Skeletal muscle tissue (tissue), 4 donors: ENCODE measurements around the gene PPP1R7. TPM values are rescaled to one million over a fixed set of nuclear protein-coding genes. Genes with fewer than 3 reads are reported as not detected.

Experiments used
- H3K27ac ChIP-seq: one replicate; pipeline ENCODE4 v1.7.0; 2013; ENCODE audit warnings: mild to moderate bottlenecking, low read depth, low read length, inconsistent platforms
- H3K27me3 ChIP-seq, 3 donors: one replicate each; pipeline ENCODE4 v1.7.0; 2013; ENCODE audit warnings: low read length in 3 of 3; ENCODE audit not compliant: control insufficient read depth in 3 of 3, insufficient read depth in 3 of 3
- H3K36me3 ChIP-seq, 3 donors: one replicate each; pipeline ENCODE4 v1.7.0; 2013; ENCODE audit warnings: low read length in 3 of 3; ENCODE audit not compliant: control insufficient read depth in 3 of 3, insufficient read depth in 3 of 3
- H3K4me1 ChIP-seq, 3 donors: one replicate each; pipeline ENCODE4 v1.7.0; 2013; ENCODE audit warnings: low read length in 3 of 3, mild to moderate bottlenecking in 3 of 3; ENCODE audit not compliant: control insufficient read depth in 3 of 3, insufficient read depth in 3 of 3
- H3K4me3 ChIP-seq, 3 donors: one replicate each; pipeline ENCODE4 v1.7.0; 2013; ENCODE audit warnings: low read length in 3 of 3
- H3K9ac ChIP-seq, 3 donors: one replicate each; pipeline ENCODE4 v1.7.0; 2013; ENCODE audit warnings: low read length in 3 of 3, mild to moderate bottlenecking in 3 of 3, moderate library complexity in 2 of 3, low read depth in 1 of 3
- H3K9me3 ChIP-seq, 3 donors: one replicate each; pipeline ENCODE4 v1.7.0; 2013; ENCODE audit warnings: low read length in 3 of 3; ENCODE audit not compliant: control insufficient read depth in 3 of 3
- total RNA-seq: library from RNA; depleted of rRNA; stranded (reverse); fragments of >200 nt; gene quantifications from one replicate; pipeline ENCODE4 v1.2.3, GENCODE V29; 2014
- donor health status: Osteomylitis.

The PPP1R7 gene
- total RNA-seq, 1 donor from 2014 or later, result 44.4 TPM

GRCh38 chr2:241110089-241110606, 40.1 kb upstream of the PPP1R7 start:
- Histone ChIP-seq H3K27ac (no peak overlapping the region), H3K4me3 (no peak overlapping the region), H3K4me1 (no peaks in the 10 kb centered on the region), H3K36me3 (peaks cover 0 to 2% (median 0%) of the 10 kb centered on the region in 3 donors), H3K9ac (no peak overlapping the region), H3K27me3 (no peaks in the 10 kb centered on the region), H3K9me3 (no peaks in the 10 kb centered on the region)

GRCh38 chr2:241110607-241111439, 39.4 kb upstream of the PPP1R7 start:
- Histone ChIP-seq H3K27ac (no peak overlapping the region), H3K9ac (no peak overlapping the region), H3K4me1 (no peaks in the 10 kb centered on the region), H3K36me3 (peaks cover 0 to 2% (median 0%) of the 10 kb centered on the region in 3 donors), H3K27me3 (no peaks in the 10 kb centered on the region), H3K4me3 (no peak overlapping the region), H3K9me3 (no peaks in the 10 kb centered on the region)

- H3K27ac ChIP-seq, result no peak overlapping the region
- no peak overlapping the region for H3K9ac ChIP-seq
- no peak overlapping the region for H3K4me3 ChIP-seq
- H3K9me3 ChIP-seq, result no peaks in the 10 kb centered on the region
- H3K27me3 ChIP-seq, result no peaks in the 10 kb centered on the region
- no peaks in the 10 kb centered on the region for H3K4me1 ChIP-seq
- H3K36me3 ChIP-seq, result peaks cover 0 to 2% (median 0%) of the 10 kb centered on the region in 3 donors
Observed at GRCh38 chr2:241111440-241111805, 38.8 kb upstream of the PPP1R7 start.

- no peak overlapping the region for H3K4me3 ChIP-seq
- no peak overlapping the region for H3K9ac ChIP-seq
- H3K9me3 ChIP-seq, result no peaks in the 10 kb centered on the region
- peaks cover 0 to 2% (median 0%) of the 10 kb centered on the region in 3 donors for H3K36me3 ChIP-seq
- H3K4me1 ChIP-seq, result no peaks in the 10 kb centered on the region
- H3K27me3 ChIP-seq, result no peaks in the 10 kb centered on the region
- H3K27ac ChIP-seq, result no peak overlapping the region
Observed at GRCh38 chr2:241112046-241112445, 38.2 kb upstream of the PPP1R7 start.

GRCh38 chr2:241112592-241112991, 37.7 kb upstream of the PPP1R7 start:
- Histone ChIP-seq H3K27ac (no peak overlapping the region), H3K9ac (no peak overlapping the region)

GRCh38 chr2:241114836-241115235, 35.4 kb upstream of the PPP1R7 start:
- H3K9me3 ChIP-seq, result no peaks in the 10 kb centered on the region
- H3K36me3 ChIP-seq, result peaks cover 0 to 2% (median 0%) of the 10 kb centered on the region in 3 donors

More at GRCh38 chr2:241112592-241112991, 37.7 kb upstream of the PPP1R7 start:
- no peaks in the 10 kb centered on the region for H3K4me1 ChIP-seq
- H3K36me3 ChIP-seq, result peaks cover 0 to 2% (median 0%) of the 10 kb centered on the region in 3 donors
- H3K4me3 ChIP-seq, result no peak overlapping the region
- no peaks in the 10 kb centered on the region for H3K27me3 ChIP-seq
- no peaks in the 10 kb centered on the region for H3K9me3 ChIP-seq

GRCh38 chr2:241115361-241115760, 34.9 kb upstream of the PPP1R7 start:
- Histone ChIP-seq H3K9ac (no peak overlapping the region), H3K27ac (no peak overlapping the region), H3K36me3 (peaks cover 0 to 2% (median 0%) of the 10 kb centered on the region in 3 donors), H3K4me3 (no peak overlapping the region), H3K4me1 (no peaks in the 10 kb centered on the region), H3K9me3 (no peaks in the 10 kb centered on the region), H3K27me3 (no peaks in the 10 kb centered on the region)

More at GRCh38 chr2:241114836-241115235, 35.4 kb upstream of the PPP1R7 start:
- Histone ChIP-seq H3K4me3 (no peak overlapping the region), H3K27ac (no peak overlapping the region), H3K4me1 (no peaks in the 10 kb centered on the region), H3K27me3 (no peaks in the 10 kb centered on the region), H3K9ac (no peak overlapping the region)

DNA sequence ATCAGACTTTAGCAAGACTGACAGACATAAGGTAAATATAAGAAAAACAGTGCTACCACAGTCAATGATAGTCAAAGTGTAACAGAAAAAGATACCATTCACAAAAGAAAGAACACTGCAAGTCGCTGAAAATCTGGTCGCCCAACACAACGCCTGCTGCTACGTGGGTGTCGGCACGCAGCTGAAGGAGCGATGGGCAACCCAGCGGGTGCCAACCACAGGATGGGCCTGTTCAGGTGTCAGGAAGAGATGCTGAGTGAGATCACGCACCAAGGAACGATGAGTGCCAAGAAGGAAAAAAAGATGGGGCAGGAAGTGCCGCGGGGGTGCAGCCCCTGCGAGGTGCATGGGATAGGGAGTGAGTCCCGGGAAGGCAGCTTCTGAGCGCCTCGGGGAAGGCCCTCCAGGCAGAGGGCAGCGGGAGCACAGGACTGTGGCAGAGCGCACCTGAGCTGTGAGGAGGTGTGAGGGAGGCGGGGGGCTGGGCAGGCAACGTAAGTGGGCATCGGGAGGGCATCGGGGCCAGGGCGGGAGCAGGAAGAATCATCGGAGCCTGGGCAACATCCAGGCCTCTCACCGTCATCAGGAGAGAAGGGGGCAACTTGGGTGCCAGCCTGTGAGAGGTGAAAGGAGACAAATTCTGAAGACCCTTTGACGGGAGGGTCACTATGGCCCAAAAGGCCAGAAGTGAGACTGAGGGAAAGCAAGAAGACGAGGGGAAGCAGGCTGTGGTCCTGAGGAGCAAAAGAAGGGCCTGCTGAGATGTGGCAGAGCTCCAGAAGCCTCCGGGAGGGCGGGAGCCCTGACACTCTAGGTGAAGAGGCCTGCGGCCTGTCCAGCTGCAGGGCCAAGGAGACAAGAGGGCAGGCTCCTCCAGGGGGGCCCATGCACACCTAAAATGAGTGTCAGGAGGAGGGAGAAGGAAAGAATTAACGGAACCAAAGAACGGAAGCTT, 33.4 kb upstream of the PPP1R7 start:
- Histone ChIP-seq H3K4me1 (no peaks in the 10 kb centered on the region), H3K36me3 (peaks cover 0 to 3% (median 2%) of the 10 kb centered on the region in 3 donors), H3K27ac (no peak overlapping the region), H3K27me3 (no peaks in the 10 kb centered on the region), H3K9ac (no peak overlapping the region), H3K4me3 (no peak overlapping the region), H3K9me3 (no peaks in the 10 kb centered on the region)

DNA sequence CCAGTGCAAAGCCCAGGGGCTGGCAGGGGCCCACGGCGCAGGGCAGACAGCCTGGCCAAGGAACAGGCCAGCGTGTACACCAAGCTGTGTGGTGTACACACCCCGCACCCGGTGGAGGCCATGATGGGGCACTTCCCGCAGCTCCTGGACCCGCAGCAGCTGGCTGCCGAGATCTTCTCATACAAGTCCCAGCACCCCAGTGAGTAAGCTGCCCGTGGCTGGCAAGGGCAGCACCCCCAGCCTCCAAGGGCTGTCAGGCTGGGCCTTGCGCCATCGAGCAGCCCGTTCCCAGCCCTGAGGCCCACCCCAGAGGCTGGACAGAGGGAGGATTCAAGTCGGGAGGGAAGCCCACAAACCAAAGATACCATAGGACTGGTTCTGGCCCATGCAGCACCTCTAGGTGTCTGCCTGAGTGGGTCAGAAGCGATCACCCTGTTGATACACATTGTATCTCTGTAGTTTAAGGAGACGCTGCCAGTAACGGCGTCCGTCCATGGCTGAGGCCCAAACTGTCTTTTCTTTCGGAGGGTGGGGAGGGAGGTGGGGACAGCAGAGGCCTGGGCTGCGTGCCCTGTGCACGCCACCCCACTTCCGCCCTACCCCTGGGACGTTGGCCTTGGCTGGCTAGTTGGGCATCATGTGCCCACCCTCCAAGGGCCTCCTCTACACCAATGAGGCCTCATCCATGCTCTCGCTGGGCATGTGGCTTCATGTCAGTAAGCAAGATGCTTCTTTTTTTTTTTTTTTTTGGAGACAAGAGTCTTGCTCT, 31.3 kb upstream of the PPP1R7 start:
- H3K4me3 ChIP-seq, result no peak overlapping the region
- no peak overlapping the region for H3K27ac ChIP-seq
- H3K4me1 ChIP-seq, result no peaks in the 10 kb centered on the region
- H3K27me3 ChIP-seq, result no peaks in the 10 kb centered on the region
- H3K36me3 ChIP-seq, result peaks cover 0 to 3% (median 0%) of the 10 kb centered on the region in 3 donors
- no peak overlapping the region for H3K9ac ChIP-seq
- H3K9me3 ChIP-seq, result no peaks in the 10 kb centered on the region
